ENCODE results near the gene GPR55. TPM values are rescaled to one million over a fixed set of nuclear protein-coding genes. Genes with fewer than 3 reads are reported as not detected.

GPR55 gene
- total and polyA plus RNA-seq, 10 of the 15 experiments (the other 5 are each of a cell fraction or from before 2014, with no cell fraction given) = 2.1 to 30.1 (median 16.2) TPM

DNA sequence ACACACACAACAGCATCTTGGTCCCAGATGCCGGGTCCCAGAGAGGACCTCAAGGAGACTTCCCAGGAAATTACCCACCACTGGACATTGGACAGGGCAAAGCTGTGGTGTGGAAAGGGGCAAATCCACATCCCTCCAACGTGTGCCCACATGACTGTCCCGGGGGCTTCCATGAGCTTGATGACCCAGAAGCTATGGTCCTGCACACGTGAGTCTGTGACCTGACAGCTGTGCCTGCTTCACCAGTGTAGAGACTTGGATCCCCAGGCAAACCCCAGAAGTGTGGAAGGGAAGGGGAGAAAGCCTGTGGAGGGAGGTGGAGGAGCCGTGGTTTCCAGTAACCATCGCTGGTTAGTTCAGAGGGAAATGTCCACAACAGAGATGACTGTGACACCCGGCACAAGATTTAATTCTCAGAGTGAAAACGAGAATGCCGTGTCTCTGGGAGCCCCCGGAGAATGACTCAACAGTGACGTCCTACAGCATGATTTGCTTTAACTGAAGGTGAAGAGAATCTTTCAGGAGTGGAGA lies 19.1 kb upstream of the GPR55 start (continued):
- TF ChIP-seq, protein P1, sequence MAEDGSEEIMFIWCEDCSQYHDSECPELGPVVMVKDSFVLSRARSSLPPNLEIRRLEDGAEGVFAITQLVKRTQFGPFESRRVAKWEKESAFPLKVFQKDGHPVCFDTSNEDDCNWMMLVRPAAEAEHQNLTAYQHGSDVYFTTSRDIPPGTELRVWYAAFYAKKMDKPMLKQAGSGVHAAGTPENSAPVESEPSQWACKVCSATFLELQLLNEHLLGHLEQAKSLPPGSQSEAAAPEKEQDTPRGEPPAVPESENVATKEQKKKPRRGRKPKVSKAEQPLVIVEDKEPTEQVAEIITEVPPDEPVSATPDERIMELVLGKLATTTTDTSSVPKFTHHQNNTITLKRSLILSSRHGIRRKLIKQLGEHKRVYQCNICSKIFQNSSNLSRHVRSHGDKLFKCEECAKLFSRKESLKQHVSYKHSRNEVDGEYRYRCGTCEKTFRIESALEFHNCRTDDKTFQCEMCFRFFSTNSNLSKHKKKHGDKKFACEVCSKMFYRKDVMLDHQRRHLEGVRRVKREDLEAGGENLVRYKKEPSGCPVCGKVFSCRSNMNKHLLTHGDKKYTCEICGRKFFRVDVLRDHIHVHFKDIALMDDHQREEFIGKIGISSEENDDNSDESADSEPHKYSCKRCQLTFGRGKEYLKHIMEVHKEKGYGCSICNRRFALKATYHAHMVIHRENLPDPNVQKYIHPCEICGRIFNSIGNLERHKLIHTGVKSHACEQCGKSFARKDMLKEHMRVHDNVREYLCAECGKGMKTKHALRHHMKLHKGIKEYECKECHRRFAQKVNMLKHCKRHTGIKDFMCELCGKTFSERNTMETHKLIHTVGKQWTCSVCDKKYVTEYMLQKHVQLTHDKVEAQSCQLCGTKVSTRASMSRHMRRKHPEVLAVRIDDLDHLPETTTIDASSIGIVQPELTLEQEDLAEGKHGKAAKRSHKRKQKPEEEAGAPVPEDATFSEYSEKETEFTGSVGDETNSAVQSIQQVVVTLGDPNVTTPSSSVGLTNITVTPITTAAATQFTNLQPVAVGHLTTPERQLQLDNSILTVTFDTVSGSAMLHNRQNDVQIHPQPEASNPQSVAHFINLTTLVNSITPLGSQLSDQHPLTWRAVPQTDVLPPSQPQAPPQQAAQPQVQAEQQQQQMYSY (CRISPR knock-in tag; IDR thresholded peaks at IDR 0.05) = no peak
- TF ChIP-seq YY1 (IDR thresholded peaks at IDR 0.05; ENCODE audit: low read depth, low read length) = no peak; the same call in 1 of the 2 replicates
- TF ChIP-seq EED (IDR thresholded peaks at IDR 0.05; ENCODE audit: low read depth) = peak; percentile 95
- TF ChIP-seq, protein P2, sequence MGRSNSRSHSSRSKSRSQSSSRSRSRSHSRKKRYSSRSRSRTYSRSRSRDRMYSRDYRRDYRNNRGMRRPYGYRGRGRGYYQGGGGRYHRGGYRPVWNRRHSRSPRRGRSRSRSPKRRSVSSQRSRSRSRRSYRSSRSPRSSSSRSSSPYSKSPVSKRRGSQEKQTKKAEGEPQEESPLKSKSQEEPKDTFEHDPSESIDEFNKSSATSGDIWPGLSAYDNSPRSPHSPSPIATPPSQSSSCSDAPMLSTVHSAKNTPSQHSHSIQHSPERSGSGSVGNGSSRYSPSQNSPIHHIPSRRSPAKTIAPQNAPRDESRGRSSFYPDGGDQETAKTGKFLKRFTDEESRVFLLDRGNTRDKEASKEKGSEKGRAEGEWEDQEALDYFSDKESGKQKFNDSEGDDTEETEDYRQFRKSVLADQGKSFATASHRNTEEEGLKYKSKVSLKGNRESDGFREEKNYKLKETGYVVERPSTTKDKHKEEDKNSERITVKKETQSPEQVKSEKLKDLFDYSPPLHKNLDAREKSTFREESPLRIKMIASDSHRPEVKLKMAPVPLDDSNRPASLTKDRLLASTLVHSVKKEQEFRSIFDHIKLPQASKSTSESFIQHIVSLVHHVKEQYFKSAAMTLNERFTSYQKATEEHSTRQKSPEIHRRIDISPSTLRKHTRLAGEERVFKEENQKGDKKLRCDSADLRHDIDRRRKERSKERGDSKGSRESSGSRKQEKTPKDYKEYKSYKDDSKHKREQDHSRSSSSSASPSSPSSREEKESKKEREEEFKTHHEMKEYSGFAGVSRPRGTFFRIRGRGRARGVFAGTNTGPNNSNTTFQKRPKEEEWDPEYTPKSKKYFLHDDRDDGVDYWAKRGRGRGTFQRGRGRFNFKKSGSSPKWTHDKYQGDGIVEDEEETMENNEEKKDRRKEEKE (IDR thresholded peaks at IDR 0.05) = no peak
- TF ChIP-seq, protein P3, sequence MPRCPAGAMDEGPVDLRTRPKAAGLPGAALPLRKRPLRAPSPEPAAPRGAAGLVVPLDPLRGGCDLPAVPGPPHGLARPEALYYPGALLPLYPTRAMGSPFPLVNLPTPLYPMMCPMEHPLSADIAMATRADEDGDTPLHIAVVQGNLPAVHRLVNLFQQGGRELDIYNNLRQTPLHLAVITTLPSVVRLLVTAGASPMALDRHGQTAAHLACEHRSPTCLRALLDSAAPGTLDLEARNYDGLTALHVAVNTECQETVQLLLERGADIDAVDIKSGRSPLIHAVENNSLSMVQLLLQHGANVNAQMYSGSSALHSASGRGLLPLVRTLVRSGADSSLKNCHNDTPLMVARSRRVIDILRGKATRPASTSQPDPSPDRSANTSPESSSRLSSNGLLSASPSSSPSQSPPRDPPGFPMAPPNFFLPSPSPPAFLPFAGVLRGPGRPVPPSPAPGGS (IDR thresholded peaks at IDR 0.05; ENCODE audit: borderline replicate concordance, insufficient read depth, low read depth, low read length, poor library complexity, severe bottlenecking) = peak; percentile 92
- TF ChIP-seq SP1 (IDR thresholded peaks at IDR 0.05; ENCODE audit: low read depth, low read length) = no peak
- TF ChIP-seq, protein P4, sequence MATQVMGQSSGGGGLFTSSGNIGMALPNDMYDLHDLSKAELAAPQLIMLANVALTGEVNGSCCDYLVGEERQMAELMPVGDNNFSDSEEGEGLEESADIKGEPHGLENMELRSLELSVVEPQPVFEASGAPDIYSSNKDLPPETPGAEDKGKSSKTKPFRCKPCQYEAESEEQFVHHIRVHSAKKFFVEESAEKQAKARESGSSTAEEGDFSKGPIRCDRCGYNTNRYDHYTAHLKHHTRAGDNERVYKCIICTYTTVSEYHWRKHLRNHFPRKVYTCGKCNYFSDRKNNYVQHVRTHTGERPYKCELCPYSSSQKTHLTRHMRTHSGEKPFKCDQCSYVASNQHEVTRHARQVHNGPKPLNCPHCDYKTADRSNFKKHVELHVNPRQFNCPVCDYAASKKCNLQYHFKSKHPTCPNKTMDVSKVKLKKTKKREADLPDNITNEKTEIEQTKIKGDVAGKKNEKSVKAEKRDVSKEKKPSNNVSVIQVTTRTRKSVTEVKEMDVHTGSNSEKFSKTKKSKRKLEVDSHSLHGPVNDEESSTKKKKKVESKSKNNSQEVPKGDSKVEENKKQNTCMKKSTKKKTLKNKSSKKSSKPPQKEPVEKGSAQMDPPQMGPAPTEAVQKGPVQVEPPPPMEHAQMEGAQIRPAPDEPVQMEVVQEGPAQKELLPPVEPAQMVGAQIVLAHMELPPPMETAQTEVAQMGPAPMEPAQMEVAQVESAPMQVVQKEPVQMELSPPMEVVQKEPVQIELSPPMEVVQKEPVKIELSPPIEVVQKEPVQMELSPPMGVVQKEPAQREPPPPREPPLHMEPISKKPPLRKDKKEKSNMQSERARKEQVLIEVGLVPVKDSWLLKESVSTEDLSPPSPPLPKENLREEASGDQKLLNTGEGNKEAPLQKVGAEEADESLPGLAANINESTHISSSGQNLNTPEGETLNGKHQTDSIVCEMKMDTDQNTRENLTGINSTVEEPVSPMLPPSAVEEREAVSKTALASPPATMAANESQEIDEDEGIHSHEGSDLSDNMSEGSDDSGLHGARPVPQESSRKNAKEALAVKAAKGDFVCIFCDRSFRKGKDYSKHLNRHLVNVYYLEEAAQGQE (IDR thresholded peaks at IDR 0.05; ENCODE audit: low read depth, low read length) = no peak
- no peak for TF ChIP-seq NRF1 (conservative IDR thresholded peaks at IDR 0.05; ENCODE audit: low read depth, low read length)
- TF ChIP-seq BCL11A (IDR thresholded peaks at IDR 0.05; ENCODE audit: low read depth, low read length) = peak; percentile 88
- TF ChIP-seq MEF2A (IDR thresholded peaks at IDR 0.05; ENCODE audit: insufficient read depth, low read depth, low read length) = peak; percentile 49; the same call in 1 of the 2 replicates
- TF ChIP-seq, protein P5, sequence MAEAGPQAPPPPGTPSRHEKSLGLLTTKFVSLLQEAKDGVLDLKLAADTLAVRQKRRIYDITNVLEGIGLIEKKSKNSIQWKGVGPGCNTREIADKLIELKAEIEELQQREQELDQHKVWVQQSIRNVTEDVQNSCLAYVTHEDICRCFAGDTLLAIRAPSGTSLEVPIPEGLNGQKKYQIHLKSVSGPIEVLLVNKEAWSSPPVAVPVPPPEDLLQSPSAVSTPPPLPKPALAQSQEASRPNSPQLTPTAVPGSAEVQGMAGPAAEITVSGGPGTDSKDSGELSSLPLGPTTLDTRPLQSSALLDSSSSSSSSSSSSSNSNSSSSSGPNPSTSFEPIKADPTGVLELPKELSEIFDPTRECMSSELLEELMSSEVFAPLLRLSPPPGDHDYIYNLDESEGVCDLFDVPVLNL (IDR thresholded peaks at IDR 0.05; ENCODE audit: low read depth, low read length) = no peak
- TF ChIP-seq POLR2AphosphoS2 (IDR thresholded peaks at IDR 0.05; ENCODE audit: low read depth, low read length) = peak; percentile 56; the same call in 1 of the 2 replicates
- TF ChIP-seq, protein P6, sequence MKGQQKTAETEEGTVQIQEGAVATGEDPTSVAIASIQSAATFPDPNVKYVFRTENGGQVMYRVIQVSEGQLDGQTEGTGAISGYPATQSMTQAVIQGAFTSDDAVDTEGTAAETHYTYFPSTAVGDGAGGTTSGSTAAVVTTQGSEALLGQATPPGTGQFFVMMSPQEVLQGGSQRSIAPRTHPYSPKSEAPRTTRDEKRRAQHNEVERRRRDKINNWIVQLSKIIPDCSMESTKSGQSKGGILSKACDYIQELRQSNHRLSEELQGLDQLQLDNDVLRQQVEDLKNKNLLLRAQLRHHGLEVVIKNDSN (IDR thresholded peaks at IDR 0.05; ENCODE audit: borderline replicate concordance, extremely low read length, insufficient read depth, low read depth, low read length) = no peak
- TF ChIP-seq PAX5 (IDR thresholded peaks at IDR 0.05; ENCODE audit: borderline replicate concordance, low read depth, low read length) = 0 out of 2 replicates have a peak, but pooled peaks have one; percentile 22
- peak; percentile 71; the same call in 2 of the 3 replicates for TF ChIP-seq POU2F2 (IDR thresholded peaks at IDR 0.05; ENCODE audit: borderline replicate concordance, low read depth, low read length)
